Natural killer cell (primary cell): ENCODE results near the gene HOXC12. TPM values are rescaled to one million over a fixed set of nuclear protein-coding genes. Genes with fewer than 3 reads are reported as not detected.

Source experiments
- ATAC-seq, 3 donors: fragments of 150-1000 bp in 2 of 3; fragments of 200-7000 bp in 1 of 3; cut with Tn5 transposase; 1 replicate in 1 of 3; 2 replicates in 2 of 3; pipeline ENCODE4 v1.10.0; 2021; ENCODE audit warnings: mild to moderate bottlenecking in 2 of 3, moderate library complexity in 2 of 3
- DNase-seq, 2 donors: peaks; one replicate each; pipeline versions ENCODE4 v3.0.0 to v3.0.0-alpha.2; 2013 to 2021; ENCODE audit warnings: mixed read lengths in 1 of 2
- H3K27ac ChIP-seq: one replicate; pipeline ENCODE4 v1.5.1; 2013; ENCODE audit warnings: mild to moderate bottlenecking, low read length
- H3K27me3 ChIP-seq: one replicate; pipeline ENCODE4 v1.6.1; 2013; ENCODE audit warnings: low read length; ENCODE audit not compliant: control insufficient read depth, insufficient read depth
- H3K36me3 ChIP-seq: one replicate; pipeline ENCODE4 v1.6.1; 2013; ENCODE audit warnings: low read length; ENCODE audit not compliant: control insufficient read depth, insufficient read depth
- H3K4me1 ChIP-seq: one replicate; pipeline ENCODE4 v1.6.1; 2013; ENCODE audit warnings: low read length; ENCODE audit not compliant: control insufficient read depth, insufficient read depth
- H3K4me3 ChIP-seq: one replicate; pipeline ENCODE4 v1.5.1; 2013; ENCODE audit warnings: low read length
- H3K9me3 ChIP-seq: one replicate; pipeline ENCODE4 v1.6.1; 2013; ENCODE audit warnings: low read length; ENCODE audit not compliant: control insufficient read depth, insufficient read depth
- H3K27ac Mint-ChIP-seq, 2 donors: one replicate each; pipeline ENCODE4 v1.8.0; 2022; ENCODE audit warnings: mild to moderate bottlenecking in 2 of 2, mixed read lengths in 2 of 2, moderate library complexity in 1 of 2
- H3K27me3 Mint-ChIP-seq, 2 donors: one replicate each; pipeline ENCODE4 v1.8.0; 2022; ENCODE audit warnings: low read depth in 2 of 2, mixed read lengths in 2 of 2
- H3K36me3 Mint-ChIP-seq: one replicate; pipeline ENCODE4 v1.8.0; 2022; ENCODE audit warnings: mixed read lengths
- H3K4me1 Mint-ChIP-seq, 2 donors: one replicate each; pipeline ENCODE4 v1.8.0; 2022; ENCODE audit warnings: mixed read lengths in 2 of 2
- H3K4me3 Mint-ChIP-seq: one replicate; pipeline ENCODE4 v1.8.0; 2022; ENCODE audit warnings: mild to moderate bottlenecking, moderate library complexity, mixed read lengths
- H3K9me3 Mint-ChIP-seq, 2 donors: one replicate each; pipeline ENCODE4 v1.8.0; 2022; ENCODE audit warnings: mixed read lengths in 2 of 2
- WGBS: methylation state at CpG from one replicate; pipeline ENCODE4 v1.1.7; 2013; ENCODE audit warnings: missing lambda C conversion rate; ENCODE audit not compliant: insufficient coverage; 5-methylcytosine and 5-hydroxymethylcytosine counted together
- intact Hi-C: fragments of 100-400 bp; cut with micrococcal nuclease; formaldehyde crosslinking; loops from one replicate; pipeline ENCODE4 v1.14.2; 2022
- total RNA-seq, 4 donors: library from RNA; stranded (reverse); fragments of 120-200 nt in 1 of 4; gene quantifications; one replicate each; pipeline versions ENCODE4 v1.2.3 to v1.2.4, GENCODE V29; 2013 to 2022
- TF ChIP-seq, protein P1 (sequence below): fragments of 200-600 bp; IDR thresholded peaks from one replicate; pipeline ENCODE4 v1.8.0; 2022; ENCODE audit warnings: antibody characterized with exemption

The HOXC12 gene
- total RNA-seq, 3 donors from 2014 or later (not counting 1 experiment from before 2014, with no cell fraction given) = not detected

GRCh38 chr12:53944209-53944608, 10.5 kb upstream of the HOXC12 start:
- Mint-ChIP-seq H3K9me3 (no peaks in the 10 kb centered on the region), H3K27me3 (peaks cover 78 to 90% of the 10 kb centered on the region in 2 donors), H3K36me3 (no peaks in the 10 kb centered on the region), H3K4me1 (peaks cover 0 to 5% of the 10 kb centered on the region in 2 donors), H3K4me3 (no peak overlapping the region), H3K27ac (no peak overlapping the region)
- Histone ChIP-seq H3K27ac (no peak overlapping the region), H3K4me1 (no peaks in the 10 kb centered on the region), H3K36me3 (no peaks in the 10 kb centered on the region), H3K4me3 (no peak overlapping the region), H3K9me3 (no peaks in the 10 kb centered on the region), H3K27me3 (peaks cover 72% of the 10 kb centered on the region)
- TF ChIP-seq, protein P1, sequence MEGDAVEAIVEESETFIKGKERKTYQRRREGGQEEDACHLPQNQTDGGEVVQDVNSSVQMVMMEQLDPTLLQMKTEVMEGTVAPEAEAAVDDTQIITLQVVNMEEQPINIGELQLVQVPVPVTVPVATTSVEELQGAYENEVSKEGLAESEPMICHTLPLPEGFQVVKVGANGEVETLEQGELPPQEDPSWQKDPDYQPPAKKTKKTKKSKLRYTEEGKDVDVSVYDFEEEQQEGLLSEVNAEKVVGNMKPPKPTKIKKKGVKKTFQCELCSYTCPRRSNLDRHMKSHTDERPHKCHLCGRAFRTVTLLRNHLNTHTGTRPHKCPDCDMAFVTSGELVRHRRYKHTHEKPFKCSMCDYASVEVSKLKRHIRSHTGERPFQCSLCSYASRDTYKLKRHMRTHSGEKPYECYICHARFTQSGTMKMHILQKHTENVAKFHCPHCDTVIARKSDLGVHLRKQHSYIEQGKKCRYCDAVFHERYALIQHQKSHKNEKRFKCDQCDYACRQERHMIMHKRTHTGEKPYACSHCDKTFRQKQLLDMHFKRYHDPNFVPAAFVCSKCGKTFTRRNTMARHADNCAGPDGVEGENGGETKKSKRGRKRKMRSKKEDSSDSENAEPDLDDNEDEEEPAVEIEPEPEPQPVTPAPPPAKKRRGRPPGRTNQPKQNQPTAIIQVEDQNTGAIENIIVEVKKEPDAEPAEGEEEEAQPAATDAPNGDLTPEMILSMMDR = no peak
- ATAC-seq = no peak
- intact Hi-C loops = no loop called here
- 13% methylated on average over 4 of the region's 4 CpGs for WGBS
- no peak for DNase-seq

- WGBS = 13% methylated on average over 47 of the region's 51 CpGs
- Histone ChIP-seq H3K9me3 (no peaks in the 10 kb centered on the region), H3K27me3 (peaks cover 73% of the 10 kb centered on the region), H3K36me3 (no peaks in the 10 kb centered on the region), H3K4me3 (no peak overlapping the region), H3K27ac (no peak overlapping the region), H3K4me1 (no peaks in the 10 kb centered on the region)
- TF ChIP-seq, protein P1 = no peak
- ATAC-seq = no peak
- no peaks in the 10 kb centered on the region for H3K9me3 Mint-ChIP-seq
- H3K4me3 Mint-ChIP-seq = no peak overlapping the region
- H3K4me1 Mint-ChIP-seq = peaks cover 0 to under 1% of the 10 kb centered on the region in 2 donors
- H3K27me3 Mint-ChIP-seq = peaks cover 81 to 89% of the 10 kb centered on the region in 2 donors
- H3K27ac Mint-ChIP-seq = no peak overlapping the region
- DNase-seq = no peak
- intact Hi-C loops = no loop called here
- no peaks in the 10 kb centered on the region for H3K36me3 Mint-ChIP-seq
Observed at GRCh38 chr12:53944907-53945847, 9.5 kb upstream of the HOXC12 start.

- ATAC-seq = no peak
- H3K27me3 ChIP-seq = peaks cover 82% of the 10 kb centered on the region
- H3K4me1 Mint-ChIP-seq = no peaks in the 10 kb centered on the region
- H3K9me3 ChIP-seq = no peaks in the 10 kb centered on the region
- H3K27ac Mint-ChIP-seq = no peak overlapping the region
- peaks cover 77 to 82% of the 10 kb centered on the region in 2 donors for H3K27me3 Mint-ChIP-seq
- H3K36me3 ChIP-seq = no peaks in the 10 kb centered on the region
- TF ChIP-seq, protein P1 = no peak
- no peak for DNase-seq
- no peak overlapping the region for H3K27ac ChIP-seq
- intact Hi-C loops = no loop called here
- no peaks in the 10 kb centered on the region for H3K9me3 Mint-ChIP-seq
- no peak overlapping the region for H3K4me3 Mint-ChIP-seq
- no peaks in the 10 kb centered on the region for H3K36me3 Mint-ChIP-seq
- no peak overlapping the region for H3K4me3 ChIP-seq
- peaks cover 5% of the 10 kb centered on the region for H3K4me1 ChIP-seq
Observed at GRCh38 chr12:53947743-53948142, 7.0 kb upstream of the HOXC12 start.
